Prostate gland (tissue), 2 donors: Measurements from ENCODE around the gene GLI2. TPM values are rescaled to one million over a fixed set of nuclear protein-coding genes. Genes with fewer than 3 reads are reported as not detected.

Source experiments
- DNase-seq: peaks from one replicate; pipeline ENCODE4 v3.0.0-alpha.2; 2019; ENCODE audit warnings: low spot score
- H3K27ac ChIP-seq, 2 donors: fragments of 200-600 bp; sonication (generic); 2 replicates each; pipeline ENCODE4 v1.5.1; 2017 to 2019
- H3K27me3 ChIP-seq: fragments of 200-600 bp; sonication (generic); replicated peaks from 2 replicates; pipeline ENCODE4 v1.5.1; 2019; ENCODE audit not compliant: insufficient read depth
- H3K36me3 ChIP-seq, 2 donors: fragments of 200-600 bp; sonication (generic); 1 replicate in 1 of 2; 2 replicates in 1 of 2; pipeline versions ENCODE4 v1.5.1 to v1.8.1; 2017 to 2019
- H3K4me1 ChIP-seq: fragments of 200-600 bp; sonication (generic); replicated peaks from 2 replicates; pipeline ENCODE4 v1.5.1; 2019
- H3K4me3 ChIP-seq, 2 donors: fragments of 200-600 bp; sonication (generic); 2 replicates each; pipeline ENCODE4 v1.5.1; 2017 to 2019
- H3K9me3 ChIP-seq: fragments of 200-600 bp; sonication (generic); 2 replicates; pipeline ENCODE4 v1.5.1; 2017
- CTCF ChIP-seq, 4 experiments: fragments of 200-600 bp in 2 of 4; fragments of 450-650 bp in 2 of 4; sonication (generic) in 2 of 4; IDR thresholded peaks; 1 replicate in 3 of 4; 2 replicates in 1 of 4; pipeline ENCODE4 v1.5.1; 2016 to 2019; ENCODE audit warnings: antibody characterized with exemption in 4 of 4, mild to moderate bottlenecking in 2 of 4, moderate library complexity in 2 of 4
- POLR2A ChIP-seq: fragments of 450-650 bp; IDR thresholded peaks from one replicate; pipeline ENCODE4 v1.6.1; 2016; ENCODE audit warnings: antibody characterized with exemption, mild to moderate bottlenecking
- POLR2AphosphoS5 ChIP-seq: sonication (generic); formaldehyde crosslinking; IDR thresholded peaks from one replicate; pipeline ENCODE4 v1.6.1; 2017; ENCODE audit warnings: antibody characterized with exemption
- WGBS: methylation state at CpG from one replicate; pipeline ENCODE4 v1.1.5; 2018; 5-methylcytosine and 5-hydroxymethylcytosine counted together
- intact Hi-C: fragments of 100-400 bp; cut with DNase I; formaldehyde crosslinking; loops from one replicate; pipeline ENCODE4 v1.14.2; 2022
- total RNA-seq, 2 donors: library from RNA; depleted of rRNA; stranded (reverse); fragments of >200 nt; gene quantifications; one replicate each; pipeline ENCODE4 v1.1.0, GENCODE V29; 2016

The GLI2 gene
- total RNA-seq, 2 donors from 2014 or later: 3.8 to 16.4 TPM

DNA sequence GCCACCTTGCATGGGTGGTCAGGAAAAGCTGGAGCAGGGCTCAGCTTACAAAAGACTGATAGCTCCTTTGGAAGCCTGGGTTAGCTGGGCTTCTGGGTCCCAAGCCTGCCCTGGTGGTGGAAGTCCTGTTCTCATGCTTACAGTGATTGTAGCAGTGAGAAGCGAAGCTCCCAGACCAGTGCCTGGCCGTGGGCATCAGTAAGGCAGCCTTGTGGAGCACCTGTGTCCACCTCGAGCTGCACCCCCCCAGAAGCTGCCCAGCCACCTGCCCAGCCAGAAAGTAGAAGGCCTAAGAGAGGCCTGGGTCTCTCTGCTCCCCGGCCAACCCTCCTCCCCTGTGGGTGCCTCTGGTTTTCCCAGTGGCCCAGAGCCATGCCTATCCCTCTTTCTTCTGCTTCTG, 10.5 kb downstream of the GLI2 start:
- Histone ChIP-seq H3K9me3 (no peaks in the 10 kb centered on the region), H3K27ac (no peak overlapping the region), H3K4me1 (no peaks in the 10 kb centered on the region), H3K36me3 (no peaks in the 10 kb centered on the region), H3K4me3 (no peak overlapping the region), H3K27me3 (peaks cover 4% of the 10 kb centered on the region)
- WGBS: 91% methylated on average over 4 of the region's 4 CpGs
- TF ChIP-seq POLR2AphosphoS5: no peak
- no peak for TF ChIP-seq POLR2A
- TF ChIP-seq CTCF (IDR thresholded peaks at IDR 0.05): no peak
- no peak for DNase-seq
- intact Hi-C loops: no loop called here

- no peaks in the 10 kb centered on the region for H3K9me3 ChIP-seq
- no peak for DNase-seq
- H3K27ac ChIP-seq: no peak overlapping the region
- 95% methylated on average over 2 of the region's 2 CpGs for WGBS
- H3K4me3 ChIP-seq: no peak overlapping the region
- H3K36me3 ChIP-seq: no peaks in the 10 kb centered on the region
- peaks cover 4% of the 10 kb centered on the region for H3K27me3 ChIP-seq
- intact Hi-C loops: no loop called here
- no peak for TF ChIP-seq POLR2A
- no peak for TF ChIP-seq CTCF (IDR thresholded peaks at IDR 0.05)
- no peak for TF ChIP-seq POLR2AphosphoS5
- H3K4me1 ChIP-seq: no peaks in the 10 kb centered on the region
Measured at GRCh38 chr2:120747281-120747680, 11.6 kb downstream of the GLI2 start.

DNA sequence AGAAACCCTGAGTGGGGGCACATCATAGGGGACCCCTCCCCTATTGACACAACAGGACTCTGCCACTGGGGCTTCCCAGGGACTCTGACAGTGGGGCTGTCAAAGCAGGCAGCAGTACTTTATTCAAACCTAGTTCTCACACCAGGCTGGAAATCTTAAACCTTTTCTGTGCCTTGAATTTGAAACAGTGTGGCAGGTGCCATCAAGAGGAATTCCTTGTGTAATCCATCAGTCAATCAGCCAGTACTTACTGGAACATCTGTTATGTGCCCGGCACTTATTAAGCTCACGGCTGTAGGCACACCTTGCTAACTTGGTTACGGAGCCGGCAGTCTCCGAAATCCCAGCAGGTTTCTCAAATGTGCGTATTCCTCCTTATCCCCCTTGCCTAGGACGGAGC, 12.0 kb downstream of the GLI2 start:
- Histone ChIP-seq H3K9me3 (no peaks in the 10 kb centered on the region), H3K36me3 (no peaks in the 10 kb centered on the region), H3K27ac (no peak overlapping the region), H3K27me3 (peaks cover 4% of the 10 kb centered on the region), H3K4me3 (no peak overlapping the region), H3K4me1 (no peaks in the 10 kb centered on the region)
- intact Hi-C loops: no loop called here
- TF ChIP-seq POLR2AphosphoS5 (no peak), CTCF (IDR thresholded peaks at IDR 0.05) (no peak), POLR2A (no peak)
- DNase-seq: no peak
- WGBS: 95% methylated on average over 7 of the region's 7 CpGs

- H3K9me3 ChIP-seq: no peaks in the 10 kb centered on the region
- DNase-seq: no peak
- WGBS: 93% methylated on average over 3 of the region's 3 CpGs
- H3K36me3 ChIP-seq: no peaks in the 10 kb centered on the region
- no peaks in the 10 kb centered on the region for H3K4me1 ChIP-seq
- no peak overlapping the region for H3K27ac ChIP-seq
- TF ChIP-seq POLR2A: no peak
- no peak for TF ChIP-seq POLR2AphosphoS5
- no peak for TF ChIP-seq CTCF (IDR thresholded peaks at IDR 0.05)
- peaks cover 4% of the 10 kb centered on the region for H3K27me3 ChIP-seq
- no peak overlapping the region for H3K4me3 ChIP-seq
- intact Hi-C loops: no loop called here
Measured at GRCh38 chr2:120748310-120748709, 12.6 kb downstream of the GLI2 start.

GRCh38 chr2:120748741-120749140, 13.1 kb downstream of the GLI2 start:
- Histone ChIP-seq H3K36me3 (no peaks in the 10 kb centered on the region), H3K4me1 (no peaks in the 10 kb centered on the region), H3K27me3 (peaks cover 3% of the 10 kb centered on the region), H3K9me3 (no peaks in the 10 kb centered on the region), H3K27ac (no peak overlapping the region), H3K4me3 (no peak overlapping the region)
- TF ChIP-seq POLR2A (no peak), CTCF (IDR thresholded peaks at IDR 0.05) (no peak), POLR2AphosphoS5 (no peak)
- intact Hi-C loops: no loop called here
- no peak for DNase-seq
